ENCODE data around the gene MRPL17. TPM values are rescaled to one million over a fixed set of nuclear protein-coding genes. Genes with fewer than 3 reads are reported as not detected.

The MRPL17 gene
- total and polyA plus RNA-seq, 9 of the 15 experiments (the other 6 are each of a cell fraction or from before 2014, with no cell fraction given): 33.9 to 81.6 (median 43.9) TPM

DNA sequence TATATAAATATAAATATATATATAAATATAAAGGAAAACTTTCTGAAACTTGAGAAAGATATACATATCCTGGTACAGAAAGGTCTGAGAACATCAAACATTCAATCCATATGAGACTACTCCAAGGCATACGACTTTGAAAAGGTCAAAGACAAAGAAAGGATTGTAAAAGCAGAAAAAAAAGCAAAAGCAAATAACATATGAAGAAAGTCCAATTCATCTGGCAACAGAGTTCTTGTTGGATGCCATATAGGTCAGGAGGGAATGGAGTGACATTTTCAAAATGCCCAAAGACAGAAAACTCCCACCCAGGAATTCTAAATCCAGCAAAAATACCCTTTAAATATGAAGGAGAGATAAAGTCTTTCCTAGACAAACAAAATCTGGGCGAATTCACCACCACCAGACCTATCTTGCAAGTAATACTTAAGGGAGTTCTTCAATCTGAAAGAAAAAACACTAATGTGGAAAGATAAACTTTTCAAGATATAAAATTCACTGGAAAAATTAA lies 42.3 kb upstream of the MRPL17 start:
- Histone ChIP-seq H3K27me3 (ENCODE audit: control insufficient read depth in 2 of 2, insufficient read depth in 2 of 2, low read length in 2 of 2) (no peaks in the 10 kb centered on the region), H3K9me1 (ENCODE audit: control insufficient read depth, insufficient read depth, low read length) (no peaks in the 10 kb centered on the region), H4K20me1 (replicated peaks; ENCODE audit: control insufficient read depth, insufficient read depth, low read length) (no peaks in the 10 kb centered on the region), H3K36me3 (ENCODE audit: control insufficient read depth, insufficient read depth, low read length) (no peaks in the 10 kb centered on the region), H3K27ac (ENCODE audit: extremely low read depth, low read depth, low read length) (no peak overlapping the region), H3K9me3 (replicated peaks; ENCODE audit: control insufficient read depth, insufficient read depth, low read depth, low read length) (no peaks in the 10 kb centered on the region), H3K9ac (ENCODE audit: insufficient read depth in 1 of 2, low read depth in 2 of 2, low read length in 2 of 2) (no peak overlapping the region), H3K4me2 (ENCODE audit: insufficient read depth, low read length) (no peak overlapping the region), H3K4me1 (replicated peaks in 1 of 2; ENCODE audit: control insufficient read depth in 2 of 2, insufficient read depth in 2 of 2, low read length in 2 of 2) (peaks cover 0 to 7% of the 10 kb centered on the region in 2 experiments; a peak in 2 of 5 replicates), H3K4me3 (no peak overlapping the region), H3K79me2 (ENCODE audit: control insufficient read depth, insufficient read depth, low read length) (no peaks in the 10 kb centered on the region), H2AFZ (ENCODE audit: low read depth, low read length) (no peak overlapping the region)
- BruUV-seq (replicated peaks): no TSS peak
- TF ChIP-seq ADNP (tag; IDR thresholded peaks at IDR 0.05): no peak
- no peak for TF ChIP-seq ZNF79 (CRISPR knock-in tag; IDR thresholded peaks at IDR 0.05; ENCODE audit: low read depth)
- no peak for TF ChIP-seq RCOR1 (IDR thresholded peaks at IDR 0.05; ENCODE audit: borderline replicate concordance in 1 of 2, low read depth in 2 of 2, low read length in 2 of 2)
- TF ChIP-seq, protein P1, sequence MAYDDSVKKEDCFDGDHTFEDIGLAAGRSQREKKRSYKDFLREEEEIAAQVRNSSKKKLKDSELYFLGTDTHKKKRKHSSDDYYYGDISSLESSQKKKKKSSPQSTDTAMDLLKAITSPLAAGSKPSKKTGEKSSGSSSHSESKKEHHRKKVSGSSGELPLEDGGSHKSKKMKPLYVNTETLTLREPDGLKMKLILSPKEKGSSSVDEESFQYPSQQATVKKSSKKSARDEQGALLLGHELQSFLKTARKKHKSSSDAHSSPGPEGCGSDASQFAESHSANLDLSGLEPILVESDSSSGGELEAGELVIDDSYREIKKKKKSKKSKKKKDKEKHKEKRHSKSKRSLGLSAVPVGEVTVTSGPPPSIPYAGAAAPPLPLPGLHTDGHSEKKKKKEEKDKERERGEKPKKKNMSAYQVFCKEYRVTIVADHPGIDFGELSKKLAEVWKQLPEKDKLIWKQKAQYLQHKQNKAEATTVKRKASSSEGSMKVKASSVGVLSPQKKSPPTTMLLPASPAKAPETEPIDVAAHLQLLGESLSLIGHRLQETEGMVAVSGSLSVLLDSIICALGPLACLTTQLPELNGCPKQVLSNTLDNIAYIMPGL (CRISPR knock-in tag; IDR thresholded peaks at IDR 0.05): no peak
- TF ChIP-seq, protein P2, sequence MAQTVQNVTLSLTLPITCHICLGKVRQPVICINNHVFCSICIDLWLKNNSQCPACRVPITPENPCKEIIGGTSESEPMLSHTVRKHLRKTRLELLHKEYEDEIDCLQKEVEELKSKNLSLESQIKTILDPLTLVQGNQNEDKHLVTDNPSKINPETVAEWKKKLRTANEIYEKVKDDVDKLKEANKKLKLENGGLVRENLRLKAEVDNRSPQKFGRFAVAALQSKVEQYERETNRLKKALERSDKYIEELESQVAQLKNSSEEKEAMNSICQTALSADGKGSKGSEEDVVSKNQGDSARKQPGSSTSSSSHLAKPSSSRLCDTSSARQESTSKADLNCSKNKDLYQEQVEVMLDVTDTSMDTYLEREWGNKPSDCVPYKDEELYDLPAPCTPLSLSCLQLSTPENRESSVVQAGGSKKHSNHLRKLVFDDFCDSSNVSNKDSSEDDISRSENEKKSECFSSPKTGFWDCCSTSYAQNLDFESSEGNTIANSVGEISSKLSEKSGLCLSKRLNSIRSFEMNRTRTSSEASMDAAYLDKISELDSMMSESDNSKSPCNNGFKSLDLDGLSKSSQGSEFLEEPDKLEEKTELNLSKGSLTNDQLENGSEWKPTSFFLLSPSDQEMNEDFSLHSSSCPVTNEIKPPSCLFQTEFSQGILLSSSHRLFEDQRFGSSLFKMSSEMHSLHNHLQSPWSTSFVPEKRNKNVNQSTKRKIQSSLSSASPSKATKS (CRISPR knock-in tag; IDR thresholded peaks at IDR 0.05): no peak
- TF ChIP-seq, protein P3, sequence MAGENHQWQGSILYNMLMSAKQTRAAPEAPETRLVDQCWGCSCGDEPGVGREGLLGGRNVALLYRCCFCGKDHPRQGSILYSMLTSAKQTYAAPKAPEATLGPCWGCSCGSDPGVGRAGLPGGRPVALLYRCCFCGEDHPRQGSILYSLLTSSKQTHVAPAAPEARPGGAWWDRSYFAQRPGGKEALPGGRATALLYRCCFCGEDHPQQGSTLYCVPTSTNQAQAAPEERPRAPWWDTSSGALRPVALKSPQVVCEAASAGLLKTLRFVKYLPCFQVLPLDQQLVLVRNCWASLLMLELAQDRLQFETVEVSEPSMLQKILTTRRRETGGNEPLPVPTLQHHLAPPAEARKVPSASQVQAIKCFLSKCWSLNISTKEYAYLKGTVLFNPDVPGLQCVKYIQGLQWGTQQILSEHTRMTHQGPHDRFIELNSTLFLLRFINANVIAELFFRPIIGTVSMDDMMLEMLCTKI (IDR thresholded peaks at IDR 0.05; ENCODE audit: partially characterized antibody): no peak
- TF ChIP-seq SAFB2 (IDR thresholded peaks at IDR 0.05; ENCODE audit: borderline replicate concordance, low read depth, low read length, severe bottlenecking): no peak
- no peak for TF ChIP-seq HSF4 (CRISPR knock-in tag; IDR thresholded peaks at IDR 0.05; ENCODE audit: borderline replicate concordance)
- WGBS (ENCODE audit: insufficient coverage, low coverage, missing lambda C conversion rate): 11% methylated on average over 2 of the region's 2 CpGs
- in situ Hi-C loops (cut with MboI): no loop called here
- CTCF ChIA-PET (ENCODE audit: low intra/inter-chr PET ratio): no interaction called here
- POLR2A ChIA-PET: no interaction called here
- DNase-seq (ENCODE audit: extremely low read depth in 1 of 4, low spot score in 3 of 4) (no peak), FAIRE-seq (no peak), ATAC-seq (no peak)
- intact Hi-C loops (cut with micrococcal nuclease): no loop called here

Measured in K562 (cell line).